ENCODE results near the gene SEPTIN5. TPM values are rescaled to one million over a fixed set of nuclear protein-coding genes. Genes with fewer than 3 reads are reported as not detected.

Gene SEPTIN5
- total and polyA plus RNA-seq, 9 of the 15 experiments (the other 6 are each of a cell fraction or from before 2014, with no cell fraction given): 0.03 to 195 (median 119) TPM

GRCh38 chr22:19669570-19669969 lies 44.7 kb upstream of the SEPTIN5 start:
- Histone ChIP-seq H4K20me1 (replicated peaks; ENCODE audit: control insufficient read depth, insufficient read depth, low read length) (no peaks in the 10 kb centered on the region), H2AFZ (ENCODE audit: low read depth, low read length) (no peak overlapping the region), H3K9ac (ENCODE audit: insufficient read depth in 1 of 2, low read depth in 2 of 2, low read length in 2 of 2) (no peak overlapping the region), H3K9me1 (ENCODE audit: control insufficient read depth, insufficient read depth, low read length) (no peaks in the 10 kb centered on the region), H3K4me2 (ENCODE audit: insufficient read depth, low read length) (no peak overlapping the region), H3K27me3 (ENCODE audit: control insufficient read depth in 2 of 2, insufficient read depth in 2 of 2, low read length in 2 of 2) (peaks cover 75 to 89% of the 10 kb centered on the region in 2 experiments), H3K4me1 (replicated peaks in 1 of 2; ENCODE audit: control insufficient read depth in 2 of 2, insufficient read depth in 2 of 2, low read length in 2 of 2) (peaks cover 2 to 14% of the 10 kb centered on the region in 2 experiments; a peak in 4 of 5 replicates), H3K9me3 (replicated peaks; ENCODE audit: control insufficient read depth, insufficient read depth, low read depth, low read length) (peaks cover 3% of the 10 kb centered on the region; the same call in 1 of the 2 replicates), H3K79me2 (ENCODE audit: control insufficient read depth, insufficient read depth, low read length) (no peaks in the 10 kb centered on the region), H3K27ac (ENCODE audit: extremely low read depth, low read depth, low read length) (no peak overlapping the region), H3K36me3 (ENCODE audit: control insufficient read depth, insufficient read depth, low read length) (no peaks in the 10 kb centered on the region), H3K4me3 (no peak overlapping the region)
- BruUV-seq (replicated peaks): no TSS peak
- peak in 1 of 4 experiments; percentile 40 for DNase-seq (ENCODE audit: extremely low read depth in 1 of 4, low spot score in 3 of 4)
- CTCF ChIA-PET (ENCODE audit: low intra/inter-chr PET ratio): no interaction called here
- intact Hi-C loops (cut with micrococcal nuclease) (loop anchor here (10.0 kb wide), 2 partner anchors 45 to 65 kb away; partner anchors contain the start of gene SEPTIN5), in situ Hi-C loops (cut with MboI) (no loop called here)
- POLR2A ChIA-PET: interaction anchor here (0.6 to 2.0 kb wide), 10 partner anchors 8 to 712 kb away, joined by 3 to 10 read pairs (median 4); partner anchors contain the start of genes CDC45 and UFD1
- ATAC-seq: no peak
- WGBS (ENCODE audit: insufficient coverage, low coverage, missing lambda C conversion rate): 6% methylated on average over 4 of the region's 4 CpGs
- no peak for FAIRE-seq
- TF ChIP-seq ETV5 (CRISPR knock-in tag; IDR thresholded peaks at IDR 0.05; ENCODE audit: low read depth) (no peak), FOXK1 (CRISPR knock-in tag; IDR thresholded peaks at IDR 0.05; ENCODE audit: borderline replicate concordance) (0 out of 2 replicates have a peak, but pooled peaks have one; percentile 51), ZNF134 (CRISPR knock-in tag; conservative IDR thresholded peaks at IDR 0.05) (no peak), HDAC1 (IDR thresholded peaks at IDR 0.05) (no peak), ZBTB5 (IDR thresholded peaks at IDR 0.05) (no peak)
